HepG2 (cell line): ENCODE data around the gene SGK1. TPM values are rescaled to one million over a fixed set of nuclear protein-coding genes. Genes with fewer than 3 reads are reported as not detected.

Source experiments
- ATAC-seq: fragments of 200-7000 bp; cut with Tn5 transposase; 3 replicates; pipeline ENCODE4 v1.9.1; 2020; ENCODE audit warnings: mild to moderate bottlenecking, moderate library complexity
- BruUV-seq: library from RNA; stranded (reverse); fragments of 400-500 nt; replicated peaks from 2 replicates; lab custom pipeline; 2021; lab: Mats Ljungman, UMichigan
- CTCF ChIA-PET: fragments of 300-600 bp; formaldehyde crosslinking; extraction: SDS; loops from one replicate; lab custom pipeline; 2021; ENCODE audit warnings: low total read pairs, inconsistent platforms, low intra/inter-chr PET ratio; lab: Yijun Ruan, JAX
- POLR2A ChIA-PET: fragments of 350-600 bp; sonication (Branson Sonifier 250); formaldehyde crosslinking; loops from one replicate; lab custom pipeline; 2020; ENCODE audit warnings: antibody characterized with exemption, inconsistent platforms; lab: Yijun Ruan, JAX
- DNase-seq: peaks from one replicate; pipeline ENCODE4 v3.0.0-alpha.2; 2015; ENCODE audit warnings: low spot score
- FAIRE-seq: peaks from 3 replicates; lab custom pipeline; 2011; peaks lifted over from hg19 to GRCh38; lab: Jason Lieb, UNC
- H2AFZ ChIP-seq: one replicate; pipeline ENCODE4 v1.6.1; 2011; ENCODE audit warnings: low read length, inconsistent platforms
- H3K27ac ChIP-seq: fragments of 300-600 bp; 3 replicates; pipeline ENCODE4 v1.8.0; 2011; ENCODE audit warnings: mixed run types, mild to moderate bottlenecking, mixed read lengths, low read length, inconsistent platforms; ENCODE audit not compliant: insufficient read depth; ENCODE audit errors: extremely low read length
- H3K27me3 ChIP-seq, 2 experiments: fragments of 200-600 bp in 1 of 2; 2 replicates in 1 of 2; 3 replicates in 1 of 2; pipeline versions ENCODE4 v1.6.0 to v1.8.0; 2011; ENCODE audit warnings: low read length in 2 of 2, mild to moderate bottlenecking in 2 of 2, moderate library complexity in 2 of 2, inconsistent platforms in 1 of 2; ENCODE audit not compliant: insufficient read depth in 2 of 2, control insufficient read depth in 1 of 2
- H3K36me3 ChIP-seq, 2 experiments: fragments of 200-600 bp in 1 of 2; replicated peaks in 1 of 2; 2 replicates in 1 of 2; 3 replicates in 1 of 2; pipeline versions ENCODE4 v1.5.1 to v1.8.0; 2011; ENCODE audit warnings: low read length in 2 of 2, inconsistent platforms in 1 of 2; ENCODE audit not compliant: insufficient read depth in 2 of 2, control insufficient read depth in 1 of 2
- H3K4me1 ChIP-seq: 2 replicates; pipeline ENCODE4 v1.5.1; 2012; ENCODE audit warnings: low read length, inconsistent platforms; ENCODE audit not compliant: insufficient read depth
- H3K4me2 ChIP-seq: 2 replicates; pipeline ENCODE4 v1.6.0; 2011; ENCODE audit warnings: low read depth, low read length, inconsistent platforms
- H3K4me3 ChIP-seq, 3 experiments: fragments of 200-600 bp in 1 of 3; sonication (generic), shearing (Covaris generic) in 1 of 3; replicated peaks in 1 of 3; 2 replicates each; pipeline ENCODE4 v1.5.1; 2011 to 2016; ENCODE audit warnings: low read length in 3 of 3, inconsistent platforms in 2 of 3, low read depth in 2 of 3, mild to moderate bottlenecking in 2 of 3, control low read depth in 1 of 3, mixed read lengths in 1 of 3; ENCODE audit not compliant: insufficient read depth in 1 of 3
- H3K79me2 ChIP-seq: one replicate; pipeline ENCODE4 v1.6.1; 2011; ENCODE audit warnings: low read length, inconsistent platforms; ENCODE audit not compliant: insufficient read depth
- H3K9ac ChIP-seq: 2 replicates; pipeline ENCODE4 v1.6.0; 2011; ENCODE audit warnings: mild to moderate bottlenecking, low read depth, low read length, inconsistent platforms; ENCODE audit not compliant: insufficient read depth
- H3K9me3 ChIP-seq: 2 replicates; pipeline ENCODE4 v1.5.1; 2012; ENCODE audit warnings: mild to moderate bottlenecking, low read length
- H4K20me1 ChIP-seq: 2 replicates; pipeline ENCODE4 v1.6.0; 2011; ENCODE audit warnings: inconsistent platforms, mild to moderate bottlenecking, low read length, moderate library complexity; ENCODE audit not compliant: insufficient read depth
- CEBPB ChIP-seq: IDR thresholded peaks from 2 replicates; pipeline ENCODE4 v1.6.1; 2011; ENCODE audit warnings: low read depth, low read length, improper control_type of control experiment, borderline replicate concordance
- CEBPG ChIP-seq: IDR thresholded peaks from 2 replicates; pipeline ENCODE4 v1.6.1; 2016
- DMTF1 ChIP-seq: sonication (generic); formaldehyde crosslinking; IDR thresholded peaks from 2 replicates; pipeline ENCODE4 v1.4.0; 2020; ENCODE audit warnings: mild to moderate bottlenecking, missing genetic modification reagents
- FOXJ3 ChIP-seq: sonication (generic); formaldehyde crosslinking; IDR thresholded peaks from 2 replicates; pipeline ENCODE4 v1.4.0; 2020; ENCODE audit warnings: missing genetic modification reagents, mild to moderate bottlenecking, borderline replicate concordance
- HMGA1 ChIP-seq: sonication (generic); formaldehyde crosslinking; conservative IDR thresholded peaks from 2 replicates; pipeline ENCODE4 v1.4.0; 2020; ENCODE audit warnings: missing genetic modification reagents
- HNF4A ChIP-seq: sonication (generic); formaldehyde crosslinking; IDR thresholded peaks from 2 replicates; pipeline ENCODE4 v1.4.0; 2020; ENCODE audit warnings: missing genetic modification reagents
- RAD51 ChIP-seq: fragments of 450-650 bp; IDR thresholded peaks from 2 replicates; pipeline ENCODE4 v1.6.1; 2016; ENCODE audit warnings: borderline replicate concordance
- ZNF12 ChIP-seq: sonication (generic); formaldehyde crosslinking; IDR thresholded peaks from 2 replicates; pipeline ENCODE4 v1.5.0; 2020; ENCODE audit warnings: missing genetic modification reagents
- ZNF30 ChIP-seq: sonication (generic); formaldehyde crosslinking; IDR thresholded peaks from 2 replicates; pipeline ENCODE4 v1.5.0; 2020; ENCODE audit warnings: mild to moderate bottlenecking, missing genetic modification reagents
- WGBS: methylation state at CpG from one replicate; pipeline ENCODE4 v1.1.6; 2017; ENCODE audit warnings: low lambda C conversion rate; 5-methylcytosine and 5-hydroxymethylcytosine counted together
- in situ Hi-C: cut with HindIII; loops from 2 replicates; pipeline ENCODE4 v1.10.0; 2017; ENCODE audit warnings: low pct_unique_long_range_greater_than_20kb; ENCODE audit not compliant: extremely low pct_ligation_motif_present
- intact Hi-C: fragments of 100-400 bp; cut with micrococcal nuclease; formaldehyde crosslinking; loops from one replicate; pipeline ENCODE4 v1.10.0; 2022; ENCODE audit not compliant: unreplicated experiment
- polyA plus RNA-seq, 8 experiments: library from polyadenylated mRNA; depleted of rRNA in 3 of 8; stranded (reverse) in 7 of 8; unstranded in 1 of 8; fragments of >200 nt; fragmentation: Illumina TruSeq in 4 of 8; extraction: Trizol in 4 of 8; gene quantifications; 2 replicates each; pipeline versions ENCODE4 v1.2.1 to v1.2.3, GENCODE V29; 2011 to 2016; ENCODE audit warnings: low read depth in 4 of 8, missing spikeins in 1 of 8, mixed read lengths in 1 of 8; ENCODE audit not compliant: insufficient read depth in 1 of 8
- total RNA-seq, 5 experiments: library from RNA; depleted of rRNA; stranded (reverse); fragments of >200 nt; fragmentation: Illumina TruSeq; extraction: Trizol; gene quantifications; 2 replicates each; pipeline ENCODE4 v1.2.3, GENCODE V29; 2016; ENCODE audit warnings: low read depth in 1 of 5

The SGK1 gene
- total and polyA plus RNA-seq, 2 of the 13 experiments (the other 11 are each of a cell fraction or from before 2014, with no cell fraction given), result 56.1 to 56.2 TPM

DNA sequence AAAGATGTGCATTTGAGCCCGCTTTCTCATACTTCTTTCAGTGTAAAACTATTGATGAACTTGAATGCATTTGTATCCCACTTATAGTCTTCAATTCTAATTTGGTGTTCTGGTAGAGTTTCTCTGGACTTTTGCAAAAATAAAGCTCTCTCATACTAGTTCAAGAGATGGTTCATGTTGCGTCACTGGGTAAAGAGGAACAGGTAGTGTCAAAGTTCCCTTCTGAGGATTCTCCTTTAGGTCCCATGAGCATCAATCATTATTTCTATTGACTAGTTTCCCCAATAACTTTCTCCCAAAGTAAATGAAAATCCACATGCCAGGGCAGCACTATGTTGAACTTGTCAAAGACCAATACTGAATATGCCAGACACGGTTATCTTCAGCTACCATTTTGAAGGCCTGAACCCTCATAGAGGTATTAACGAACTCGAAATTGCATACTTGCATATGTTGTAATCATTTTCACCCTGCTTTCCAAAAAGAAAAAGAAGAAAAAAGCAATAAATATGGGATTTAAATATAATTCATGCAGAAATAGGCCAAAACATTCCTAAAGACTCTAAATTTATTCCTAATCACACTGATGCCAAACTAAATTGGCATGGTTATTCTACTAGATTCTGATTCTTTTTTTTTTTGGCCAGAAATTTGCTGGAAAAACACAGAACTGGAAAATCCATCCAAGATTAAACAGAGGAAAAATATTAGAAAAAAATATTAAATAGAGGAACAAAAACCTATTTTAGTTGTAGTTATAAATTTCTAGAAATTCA is 84.5 kb downstream of the SGK1 start:
- Histone ChIP-seq H3K27ac (no peak overlapping the region), H3K4me1 (peaks cover 6% of the 10 kb centered on the region; the same call in 1 of the 2 replicates), H2AFZ (no peak overlapping the region), H3K4me2 (no peak overlapping the region), H4K20me1 (no peaks in the 10 kb centered on the region), H3K79me2 (no peaks in the 10 kb centered on the region), H3K27me3 (no peaks in the 10 kb centered on the region), H3K9ac (no peak overlapping the region), H3K4me3 (no peak overlapping the region), H3K36me3 (no peaks in the 10 kb centered on the region), H3K9me3 (no peaks in the 10 kb centered on the region)
- ChIA-PET POLR2A (interaction anchor here (0.8 kb wide), 1 partner anchor 16 kb away, joined by 3 read pairs; no protein-coding TSS in a partner anchor), CTCF (no interaction called here)
- TF ChIP-seq DMTF1 (CRISPR knock-in tag) (no peak), HNF4A (CRISPR knock-in tag) (peak; percentile 40; the same call in 1 of the 2 replicates), ZNF12 (CRISPR knock-in tag) (no peak), CEBPG (CRISPR knock-in tag) (peak; percentile 50), HMGA1 (CRISPR knock-in tag) (no peak), FOXJ3 (CRISPR knock-in tag) (0 out of 2 replicates have a peak, but pooled peaks have one; percentile 14), RAD51 (no peak), CEBPB (peak; percentile 70; the same call in 1 of the 2 replicates), ZNF30 (no peak)
- intact Hi-C loops (no loop called here), in situ Hi-C loops (no loop called here)
- BruUV-seq, result no TSS peak
- FAIRE-seq, result no peak
- DNase-seq, result no peak
- no peak for ATAC-seq
- WGBS, result 37% methylated on average over 5 of the region's 5 CpGs
